ENCODE results near the gene MATCAP1. TPM values are rescaled to one million over a fixed set of nuclear protein-coding genes. Genes with fewer than 3 reads are reported as not detected.

Gene MATCAP1
- total and polyA plus RNA-seq, 4 donors = 1.5 to 4.8 (median 3.2) TPM

GRCh38 chr16:67145746-67146145, 38.0 kb downstream of the MATCAP1 start:
- DNase-seq (ENCODE audit: low spot score) = no peak

GRCh38 chr16:67144943-67145342, 38.8 kb downstream of the MATCAP1 start:
- no peak overlapping the region for H3K27ac ChIP-seq (ENCODE audit: low read depth in 1 of 2, low read length in 2 of 2)
- peaks cover 0 to 2% (median 0%) of the 10 kb centered on the region in 4 donors for H3K4me1 ChIP-seq (ENCODE audit: control insufficient read depth in 4 of 4, insufficient read depth in 4 of 4, low read length in 3 of 4)
- no peak overlapping the region for H3K9ac ChIP-seq (ENCODE audit: low read depth in 1 of 2, low read length in 2 of 2)
- H3K36me3 ChIP-seq (ENCODE audit: control insufficient read depth in 4 of 4, insufficient read depth in 3 of 4, low read depth in 1 of 4, low read length in 3 of 4) = peaks cover 40 to 85% (median 76%) of the 10 kb centered on the region in 4 donors
- no peaks in the 10 kb centered on the region for H3K9me3 ChIP-seq (ENCODE audit: control insufficient read depth in 4 of 4, low read length in 3 of 4)
- WGBS = 96% methylated on average over 2 of the region's 2 CpGs
- TF ChIP-seq RAD21 (IDR thresholded peaks at IDR 0.05) = no peak
- no peak for TF ChIP-seq RXRA (IDR thresholded peaks at IDR 0.05)
- TF ChIP-seq ZBTB33 (IDR thresholded peaks at IDR 0.05) = no peak
- no peak for TF ChIP-seq JUND (IDR thresholded peaks at IDR 0.05)
- TF ChIP-seq CTCF (IDR thresholded peaks at IDR 0.05; ENCODE audit: low read depth, low read length, missing input control) = no peak
- DNase-seq (ENCODE audit: low spot score) = no peak
- no peak overlapping the region for H3K4me3 ChIP-seq (ENCODE audit: low read depth in 1 of 3, low read length in 3 of 3)
- H3K27me3 ChIP-seq (ENCODE audit: control insufficient read depth in 4 of 4, insufficient read depth in 4 of 4, low read length in 3 of 4) = no peaks in the 10 kb centered on the region

More at GRCh38 chr16:67145746-67146145, 38.0 kb downstream of the MATCAP1 start:
- no peaks in the 10 kb centered on the region for H3K27me3 ChIP-seq (ENCODE audit: control insufficient read depth in 4 of 4, insufficient read depth in 4 of 4, low read length in 3 of 4)
- TF ChIP-seq CTCF (IDR thresholded peaks at IDR 0.05; ENCODE audit: low read depth, low read length, missing input control) (no peak), ATF3 (IDR thresholded peaks at IDR 0.05) (no peak), GABPA (IDR thresholded peaks at IDR 0.05 in 1 of 2, conservative IDR thresholded peaks at IDR 0.05 in 1 of 2) (no peak), EGR1 (IDR thresholded peaks at IDR 0.05; ENCODE audit: low read depth in 2 of 2) (no peak), TAF1 (conservative IDR thresholded peaks at IDR 0.05) (no peak), SP1 (IDR thresholded peaks at IDR 0.05) (no peak), HNF4G (IDR thresholded peaks at IDR 0.05) (no peak)
- no peak overlapping the region for H3K9ac ChIP-seq (ENCODE audit: low read depth in 1 of 2, low read length in 2 of 2)
- H3K27ac ChIP-seq (ENCODE audit: low read depth in 1 of 2, low read length in 2 of 2) = no peak overlapping the region
- peaks cover 35 to 77% (median 69%) of the 10 kb centered on the region in 4 donors for H3K36me3 ChIP-seq (ENCODE audit: control insufficient read depth in 4 of 4, insufficient read depth in 3 of 4, low read depth in 1 of 4, low read length in 3 of 4)
- WGBS = 93% methylated on average over 2 of the region's 2 CpGs
- H3K4me3 ChIP-seq (ENCODE audit: low read depth in 1 of 3, low read length in 3 of 3) = no peak overlapping the region
- H3K9me3 ChIP-seq (ENCODE audit: control insufficient read depth in 4 of 4, low read length in 3 of 4) = no peaks in the 10 kb centered on the region
- peaks cover 0 to 9% (median 4%) of the 10 kb centered on the region in 4 donors for H3K4me1 ChIP-seq (ENCODE audit: control insufficient read depth in 4 of 4, insufficient read depth in 4 of 4, low read length in 3 of 4)

GRCh38 chr16:67142342-67142741, 41.4 kb downstream of the MATCAP1 start:
- Histone ChIP-seq H3K27ac (ENCODE audit: low read depth in 1 of 2, low read length in 2 of 2) (no peak overlapping the region), H3K4me1 (ENCODE audit: control insufficient read depth in 4 of 4, insufficient read depth in 4 of 4, low read length in 3 of 4) (no peaks in the 10 kb centered on the region), H3K9ac (ENCODE audit: low read depth in 1 of 2, low read length in 2 of 2) (no peak overlapping the region), H3K4me3 (ENCODE audit: low read depth in 1 of 3, low read length in 3 of 3) (no peak overlapping the region), H3K9me3 (ENCODE audit: control insufficient read depth in 4 of 4, low read length in 3 of 4) (no peaks in the 10 kb centered on the region), H3K36me3 (ENCODE audit: control insufficient read depth in 4 of 4, insufficient read depth in 3 of 4, low read depth in 1 of 4, low read length in 3 of 4) (peaks cover 39 to 96% (median 88%) of the 10 kb centered on the region in 4 donors), H3K27me3 (ENCODE audit: control insufficient read depth in 4 of 4, insufficient read depth in 4 of 4, low read length in 3 of 4) (no peaks in the 10 kb centered on the region)
- no peak for DNase-seq (ENCODE audit: low spot score)
- WGBS = 95% methylated on average over 9 of the region's 9 CpGs
- TF ChIP-seq CTCF (IDR thresholded peaks at IDR 0.05; ENCODE audit: low read depth, low read length, missing input control) (no peak), GABPA (IDR thresholded peaks at IDR 0.05 in 1 of 2, conservative IDR thresholded peaks at IDR 0.05 in 1 of 2) (no peak), ATF3 (IDR thresholded peaks at IDR 0.05) (no peak), YY1 (IDR thresholded peaks at IDR 0.05) (no peak), TAF1 (conservative IDR thresholded peaks at IDR 0.05) (no peak), SP1 (IDR thresholded peaks at IDR 0.05) (no peak), RAD21 (IDR thresholded peaks at IDR 0.05) (no peak), EGR1 (IDR thresholded peaks at IDR 0.05; ENCODE audit: low read depth in 2 of 2) (no peak), HNF4A (conservative IDR thresholded peaks at IDR 0.05) (no peak), HNF4G (IDR thresholded peaks at IDR 0.05) (no peak), NR2F2 (IDR thresholded peaks at IDR 0.05) (no peak), MAX (IDR thresholded peaks at IDR 0.05) (no peak)

Data from liver (tissue), 9 donors.